CD14-positive monocyte (primary cell): ENCODE results near the gene MEX3B. TPM values are rescaled to one million over a fixed set of nuclear protein-coding genes. Genes with fewer than 3 reads are reported as not detected.

Experiments used
- DNase-seq, 3 donors: peaks; one replicate each; pipeline ENCODE4 v3.0.0-alpha.2; 2011 to 2022
- H2AFZ ChIP-seq: 2 replicates; pipeline ENCODE4 v1.6.0; 2012; ENCODE audit warnings: mild to moderate bottlenecking, low read depth, low read length, inconsistent platforms; ENCODE audit not compliant: insufficient read depth, poor library complexity, severe bottlenecking
- H3K27ac ChIP-seq, 2 donors: 1 replicate in 1 of 2; 2 replicates in 1 of 2; pipeline ENCODE4 v1.5.1; 2012 to 2013; ENCODE audit warnings: low read length in 2 of 2, control low read depth in 1 of 2, inconsistent platforms in 1 of 2, low read depth in 1 of 2, mild to moderate bottlenecking in 1 of 2
- H3K27me3 ChIP-seq, 2 donors: one replicate each; pipeline versions ENCODE4 v1.6.0 to v1.6.1; 2011 to 2013; ENCODE audit warnings: low read length in 2 of 2; ENCODE audit not compliant: control insufficient read depth in 2 of 2, insufficient read depth in 2 of 2
- H3K36me3 ChIP-seq, 2 donors: replicated peaks in 1 of 2; 1 replicate in 1 of 2; 2 replicates in 1 of 2; pipeline versions ENCODE4 v1.5.1 to v1.6.1; 2012 to 2013; ENCODE audit warnings: low read length in 2 of 2, control low read depth in 1 of 2, inconsistent platforms in 1 of 2, mild to moderate bottlenecking in 1 of 2; ENCODE audit not compliant: insufficient read depth in 2 of 2, control insufficient read depth in 1 of 2
- H3K4me1 ChIP-seq, 2 donors: 1 replicate in 1 of 2; 2 replicates in 1 of 2; pipeline versions ENCODE4 v1.5.1 to v1.6.1; 2012 to 2013; ENCODE audit warnings: low read length in 2 of 2, control low read depth in 1 of 2, inconsistent platforms in 1 of 2, mild to moderate bottlenecking in 1 of 2, moderate library complexity in 1 of 2; ENCODE audit not compliant: insufficient read depth in 2 of 2, control insufficient read depth in 1 of 2
- H3K4me2 ChIP-seq: replicated peaks from 2 replicates; pipeline ENCODE3; 2012; ENCODE audit warnings: low read length, moderate library complexity, mild to moderate bottlenecking; ENCODE audit not compliant: poor library complexity, severe bottlenecking; ENCODE audit errors: extremely low read depth
- H3K4me3 ChIP-seq, 3 experiments: fragments of 200-600 bp in 1 of 3; sonication (generic) in 1 of 3; replicated peaks in 1 of 3; 1 replicate in 2 of 3; 2 replicates in 1 of 3; pipeline ENCODE4 v1.5.1; 2011 to 2013; ENCODE audit warnings: low read length in 3 of 3, mild to moderate bottlenecking in 3 of 3, control low read depth in 2 of 3, low read depth in 2 of 3, inconsistent platforms in 1 of 3, moderate library complexity in 1 of 3
- H3K79me2 ChIP-seq: 2 replicates; pipeline ENCODE4 v1.6.0; 2012; ENCODE audit warnings: mild to moderate bottlenecking, control low read depth, inconsistent platforms, low read length, moderate library complexity; ENCODE audit not compliant: insufficient read depth
- H3K9ac ChIP-seq: 2 replicates; pipeline ENCODE4 v1.6.0; 2017; ENCODE audit warnings: low read length, mild to moderate bottlenecking; ENCODE audit not compliant: insufficient read depth, poor library complexity, severe bottlenecking
- H3K9me3 ChIP-seq, 2 donors: replicated peaks in 1 of 2; 1 replicate in 1 of 2; 2 replicates in 1 of 2; pipeline versions ENCODE4 v1.5.1 to v1.6.1; 2012 to 2013; ENCODE audit warnings: low read length in 2 of 2, control low read depth in 1 of 2; ENCODE audit not compliant: control insufficient read depth in 1 of 2, insufficient read depth in 1 of 2
- H4K20me1 ChIP-seq: 2 replicates; pipeline ENCODE4 v1.6.0; 2012; ENCODE audit warnings: mild to moderate bottlenecking, low read length, control low read depth, moderate library complexity; ENCODE audit not compliant: insufficient read depth
- H3K27ac Mint-ChIP-seq, 7 donors: one replicate each; pipeline ENCODE4 v1.8.0; 2020; ENCODE audit warnings: mild to moderate bottlenecking in 7 of 7, mixed read lengths in 7 of 7, moderate library complexity in 6 of 7, inconsistent platforms in 2 of 7
- H3K27me3 Mint-ChIP-seq, 3 donors: one replicate each; pipeline ENCODE4 v1.8.0; 2021 to 2022; ENCODE audit warnings: low read depth in 3 of 3, mild to moderate bottlenecking in 3 of 3, mixed read lengths in 3 of 3, moderate library complexity in 3 of 3, inconsistent platforms in 1 of 3
- H3K36me3 Mint-ChIP-seq, 2 donors: one replicate each; pipeline ENCODE4 v1.8.0; 2020; ENCODE audit warnings: mixed read lengths in 2 of 2, inconsistent platforms in 1 of 2, mild to moderate bottlenecking in 1 of 2
- H3K4me1 Mint-ChIP-seq: one replicate; pipeline ENCODE4 v1.8.0; 2020; ENCODE audit warnings: mild to moderate bottlenecking, mixed read lengths
- H3K4me3 Mint-ChIP-seq, 2 donors: one replicate each; pipeline ENCODE4 v1.8.0; 2020; ENCODE audit warnings: mild to moderate bottlenecking in 2 of 2, mixed read lengths in 2 of 2, moderate library complexity in 1 of 2
- H3K9me3 Mint-ChIP-seq, 7 donors: one replicate each; pipeline ENCODE4 v1.8.0; 2020 to 2022; ENCODE audit warnings: mixed read lengths in 7 of 7, mild to moderate bottlenecking in 6 of 7, moderate library complexity in 6 of 7, inconsistent platforms in 2 of 7
- CTCF ChIP-seq: fragments of 200-600 bp; IDR thresholded peaks from one replicate; pipeline ENCODE4 v1.8.0; 2022; ENCODE audit warnings: antibody characterized with exemption, mild to moderate bottlenecking
- WGBS: methylation state at CpG from one replicate; pipeline ENCODE4 v1.1.5; 2013; ENCODE audit warnings: missing lambda C conversion rate; ENCODE audit not compliant: insufficient coverage; 5-methylcytosine and 5-hydroxymethylcytosine counted together
- intact Hi-C, 2 donors: fragments of 100-400 bp; cut with micrococcal nuclease; formaldehyde crosslinking; loops; one replicate each; pipeline versions ENCODE4 v1.15.0 to v1.15.1; 2023
- polyA plus RNA-seq, 3 donors: library from polyadenylated mRNA; depleted of rRNA in 1 of 3; unstranded in 2 of 3; stranded (reverse) in 1 of 3; fragments of 300-500 nt in 2 of 3; fragments of >200 nt in 1 of 3; fragmentation: Illumina TruSeq in 2 of 3; gene quantifications; 1 replicate in 2 of 3; 2 replicates in 1 of 3; pipeline ENCODE4 v1.2.3, GENCODE V29; 2012 to 2021

Gene MEX3B
- polyA plus RNA-seq, 3 donors, result 0.05 to 4.7 TPM; not detected in 1

- peaks cover 0 to 2% (median 0%) of the 10 kb centered on the region in 7 donors for H3K9me3 Mint-ChIP-seq
- peaks cover 4% of the 10 kb centered on the region for H3K4me1 Mint-ChIP-seq
- Histone ChIP-seq H4K20me1 (no peaks in the 10 kb centered on the region), H3K9me3 (no peaks in the 10 kb centered on the region), H3K4me2 (no peak overlapping the region), H3K4me1 (no peaks in the 10 kb centered on the region), H3K9ac (no peak overlapping the region), H3K79me2 (no peaks in the 10 kb centered on the region), H2AFZ (no peak overlapping the region), H3K4me3 (no peak overlapping the region), H3K36me3 (no peaks in the 10 kb centered on the region), H3K27me3 (peaks cover 10 to 22% of the 10 kb centered on the region in 2 donors), H3K27ac (no peak overlapping the region)
- no peak overlapping the region for H3K27ac Mint-ChIP-seq
- no peak for TF ChIP-seq CTCF
- intact Hi-C loops, result no loop called here
- 67% methylated on average over 3 of the region's 5 CpGs for WGBS
- no peak for DNase-seq
- no peak overlapping the region for H3K4me3 Mint-ChIP-seq
- H3K36me3 Mint-ChIP-seq, result no peaks in the 10 kb centered on the region
- peaks cover 27 to 50% (median 34%) of the 10 kb centered on the region in 3 donors for H3K27me3 Mint-ChIP-seq
Observed at GRCh38 chr15:82060817-82061216, 15.0 kb upstream of the MEX3B start.

- intact Hi-C loops, result no loop called here
- no peak for DNase-seq
- Mint-ChIP-seq H3K27me3 (peaks cover 27 to 49% (median 32%) of the 10 kb centered on the region in 3 donors), H3K27ac (no peak overlapping the region), H3K4me3 (no peak overlapping the region), H3K9me3 (no peaks in the 10 kb centered on the region), H3K4me1 (peaks cover 4% of the 10 kb centered on the region), H3K36me3 (no peaks in the 10 kb centered on the region)
- Histone ChIP-seq H3K36me3 (no peaks in the 10 kb centered on the region), H3K79me2 (no peaks in the 10 kb centered on the region), H3K9me3 (no peaks in the 10 kb centered on the region), H3K27ac (no peak overlapping the region), H4K20me1 (no peaks in the 10 kb centered on the region), H3K4me2 (no peak overlapping the region), H2AFZ (no peak overlapping the region), H3K9ac (no peak overlapping the region), H3K27me3 (peaks cover 10 to 22% of the 10 kb centered on the region in 2 donors), H3K4me3 (no peak overlapping the region), H3K4me1 (no peaks in the 10 kb centered on the region)
- WGBS, result 25% methylated on average over 2 of the region's 2 CpGs
- no peak for TF ChIP-seq CTCF
Observed at GRCh38 chr15:82058517-82059204, 12.8 kb upstream of the MEX3B start.
